Urinary bladder (tissue), 4 donors: ENCODE results near the gene GAREM1. TPM values are rescaled to one million over a fixed set of nuclear protein-coding genes. Genes with fewer than 3 reads are reported as not detected.

Source experiments
- DNase-seq: peaks from one replicate; pipeline ENCODE4 v3.0.0-alpha.2; 2015; ENCODE audit errors: extremely low spot score
- H3K27ac ChIP-seq: one replicate; pipeline ENCODE4 v1.5.1; 2013; ENCODE audit warnings: low read depth, mild to moderate bottlenecking, moderate library complexity
- H3K36me3 ChIP-seq: one replicate; pipeline ENCODE4 v1.6.1; 2013; ENCODE audit warnings: mild to moderate bottlenecking, moderate library complexity; ENCODE audit not compliant: insufficient read depth
- H3K4me1 ChIP-seq: one replicate; pipeline ENCODE4 v1.6.1; 2013; ENCODE audit warnings: mild to moderate bottlenecking, moderate library complexity; ENCODE audit not compliant: insufficient read depth
- H3K4me3 ChIP-seq: one replicate; pipeline ENCODE4 v1.5.1; 2013; ENCODE audit warnings: low read depth, low read length
- WGBS: extraction: QIAGEN DNeasy Blood & Tissue Kit; methylation state at CpG from one replicate; pipeline ENCODE4 v1.1.7; 2013; 5-methylcytosine and 5-hydroxymethylcytosine counted together
- polyA plus RNA-seq: library from polyadenylated mRNA; stranded (reverse); fragments of 200-250 nt; gene quantifications from one replicate; pipeline ENCODE4 v1.2.3, GENCODE V29; 2013
- total RNA-seq: library from RNA; depleted of rRNA; stranded (reverse); fragments of >200 nt; gene quantifications from one replicate; pipeline ENCODE4 v1.2.3, GENCODE V29; 2014
- donor health status: healthy with polysubstance abuse.
- donor health status: healthy.

Gene GAREM1
- total and polyA plus RNA-seq, 2 donors: 3.8 to 15.9 TPM

GRCh38 chr18:32472841-32473240 lies 2.2 kb upstream of the GAREM1 start:
- no peaks in the 10 kb centered on the region for H3K4me1 ChIP-seq

DNA sequence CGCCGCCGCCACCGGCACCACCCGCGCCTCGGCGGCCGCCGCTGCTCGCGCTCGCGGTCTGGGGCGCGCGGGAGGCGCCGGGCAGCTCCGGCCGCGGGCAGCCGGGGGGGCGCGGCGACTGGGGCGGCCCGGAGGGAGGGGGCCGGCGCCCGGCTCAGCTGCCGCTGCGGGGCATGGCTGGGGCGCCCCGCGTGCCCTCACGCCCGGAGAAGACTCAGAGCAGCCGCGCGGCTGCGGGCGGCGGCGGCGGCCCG lies 295 bp downstream of the GAREM1 start:
- Histone ChIP-seq H3K36me3 (no peaks in the 10 kb centered on the region), H3K4me1 (no peaks in the 10 kb centered on the region), H3K4me3 (peak overlapping the region; percentile 94), H3K27ac (peak overlapping the region; percentile 82)
- WGBS: under 1% methylated on average over 46 of the region's 47 CpGs
- no peak for DNase-seq

More at GRCh38 chr18:32472841-32473240, 2.2 kb upstream of the GAREM1 start:
- no peak for DNase-seq
- whole genome bisulfite sequencing: 90% methylated on average over 1 of the region's 1 CpG
- no peak overlapping the region for H3K27ac ChIP-seq
- no peaks in the 10 kb centered on the region for H3K36me3 ChIP-seq
- H3K4me3 ChIP-seq: no peak overlapping the region

DNA sequence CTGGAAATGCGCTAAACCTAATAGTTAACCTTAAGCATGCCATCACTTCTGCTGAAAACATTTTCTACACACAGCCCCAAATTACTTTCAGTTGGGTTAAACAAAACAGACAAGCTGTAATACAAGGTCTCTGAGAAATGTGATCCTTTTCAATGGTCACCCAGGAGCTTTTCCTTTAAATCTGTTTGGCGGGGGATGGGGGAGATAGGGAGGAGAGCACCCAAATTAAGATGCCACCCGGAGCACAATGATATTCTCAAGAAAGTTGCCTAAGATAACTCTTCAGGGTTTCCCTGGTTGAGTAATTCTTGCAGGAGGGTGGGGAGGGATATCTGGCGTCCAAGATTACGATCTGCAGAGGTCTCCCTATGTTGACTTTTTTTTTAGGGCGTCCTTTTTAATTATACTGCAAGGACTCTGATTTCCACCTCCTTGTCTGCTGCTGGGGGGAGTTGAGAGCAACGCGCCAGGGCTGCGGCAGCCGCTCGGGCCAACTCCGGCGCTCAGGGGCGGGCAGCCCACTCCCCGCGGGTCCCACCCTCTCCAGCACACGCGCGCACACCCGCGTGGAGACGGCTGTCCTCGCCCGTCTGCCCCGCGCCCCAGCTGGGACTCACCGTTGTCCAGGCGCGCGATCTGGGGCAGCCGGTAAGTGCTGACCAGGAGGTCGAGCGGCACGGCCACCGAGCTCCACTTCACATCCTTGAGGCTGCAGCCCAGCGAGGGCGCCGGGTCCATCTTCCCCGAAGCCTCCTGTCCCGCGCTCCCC lies 807 bp downstream of the GAREM1 start:
- H3K36me3 ChIP-seq: no peaks in the 10 kb centered on the region
- peak overlapping the region; percentile 94 for H3K4me3 ChIP-seq
- no peak for DNase-seq
- H3K4me1 ChIP-seq: no peaks in the 10 kb centered on the region
- peak overlapping the region; percentile 82 for H3K27ac ChIP-seq
- under 1% methylated on average over 41 of the region's 41 CpGs for WGBS

GRCh38 chr18:32469190-32469651 lies 1.5 kb downstream of the GAREM1 start:
- WGBS: 16% methylated on average over 8 of the region's 8 CpGs
- no peak for DNase-seq

GRCh38 chr18:32468147-32468845 lies 2.4 kb downstream of the GAREM1 start:
- H3K36me3 ChIP-seq: no peaks in the 10 kb centered on the region
- H3K27ac ChIP-seq: no peak overlapping the region
- 47% methylated on average over 3 of the region's 3 CpGs for WGBS
- peak overlapping the region; percentile 26 for H3K4me3 ChIP-seq
- no peak for DNase-seq
- no peaks in the 10 kb centered on the region for H3K4me1 ChIP-seq

More at GRCh38 chr18:32469190-32469651, 1.5 kb downstream of the GAREM1 start:
- Histone ChIP-seq H3K36me3 (no peaks in the 10 kb centered on the region), H3K27ac (no peak overlapping the region), H3K4me1 (no peaks in the 10 kb centered on the region), H3K4me3 (peak overlapping the region; percentile 94)

DNA sequence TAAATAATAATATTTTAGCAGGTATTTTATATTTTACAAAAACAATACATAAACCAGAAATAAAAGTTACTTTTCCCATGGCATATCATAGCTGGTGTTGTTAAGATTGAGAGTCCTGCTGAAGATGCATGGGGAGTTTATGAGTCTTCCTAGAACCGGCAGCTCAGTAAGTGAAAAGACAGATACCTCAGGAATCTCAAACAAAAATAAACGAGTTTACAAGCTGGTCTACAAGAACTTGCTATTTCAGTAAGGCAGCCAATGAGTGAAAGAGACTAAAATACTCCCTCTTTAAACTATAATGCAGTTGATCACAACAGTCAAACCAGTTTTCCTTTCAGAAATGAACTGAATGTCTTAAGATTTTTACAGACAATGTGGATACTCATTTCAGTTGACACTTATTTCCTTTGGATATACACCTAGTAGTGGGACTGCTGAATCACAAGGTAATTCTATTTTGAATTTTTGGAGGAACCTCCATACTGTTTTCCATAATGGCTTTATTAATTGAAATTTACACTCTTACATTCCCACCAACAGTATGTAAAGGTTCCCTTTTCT lies 8.9 kb downstream of the GAREM1 start:
- no peak for DNase-seq
- Histone ChIP-seq H3K4me3 (no peak overlapping the region), H3K4me1 (no peaks in the 10 kb centered on the region), H3K27ac (no peak overlapping the region), H3K36me3 (no peaks in the 10 kb centered on the region)
- 40% methylated on average over 2 of the region's 2 CpGs for WGBS

- Histone ChIP-seq H3K27ac (no peak overlapping the region), H3K4me1 (no peaks in the 10 kb centered on the region), H3K36me3 (no peaks in the 10 kb centered on the region), H3K4me3 (no peak overlapping the region)
- no peak for DNase-seq
- 77% methylated on average over 4 of the region's 4 CpGs for WGBS
These were observed 10.4 kb downstream of the GAREM1 start for GRCh38 chr18:32460171-32460731.

DNA sequence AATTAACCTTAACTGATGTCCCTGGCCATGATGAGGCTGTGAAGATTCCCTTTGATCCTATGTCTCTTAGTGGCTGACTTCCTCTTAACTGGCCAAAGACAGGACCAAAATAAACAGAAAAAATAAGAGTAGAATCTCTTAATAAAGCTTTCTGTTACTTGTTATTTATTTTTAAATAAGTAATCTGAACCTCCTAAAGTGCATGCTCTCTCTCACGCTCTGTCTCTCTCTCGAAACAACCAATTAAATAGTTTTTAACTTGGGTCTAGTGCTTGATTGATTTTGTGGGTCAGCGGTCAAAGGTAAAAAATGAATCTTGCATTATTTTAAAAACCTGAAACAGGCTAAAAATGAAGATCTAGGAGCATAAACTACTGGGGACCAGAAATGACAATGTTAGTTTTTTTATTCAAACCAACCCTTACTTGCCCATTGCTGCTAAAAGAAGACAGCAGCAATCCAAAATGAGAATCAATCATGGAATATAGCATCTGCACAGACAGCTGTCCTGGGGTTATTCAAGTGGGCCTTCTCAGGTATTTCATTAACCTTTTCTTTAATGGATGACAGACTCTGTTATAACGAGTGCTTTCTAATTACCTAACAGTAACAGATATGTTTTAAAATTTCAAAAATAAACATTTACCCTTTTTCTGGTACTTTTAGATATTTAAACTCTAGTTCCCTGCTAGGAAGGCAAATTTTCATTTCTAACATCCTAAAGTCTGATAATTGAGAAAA lies 11.2 kb downstream of the GAREM1 start:
- Histone ChIP-seq H3K4me1 (no peaks in the 10 kb centered on the region), H3K27ac (no peak overlapping the region), H3K4me3 (no peak overlapping the region), H3K36me3 (no peaks in the 10 kb centered on the region)
- WGBS: 95% methylated on average over 4 of the region's 4 CpGs
- no peak for DNase-seq

DNA sequence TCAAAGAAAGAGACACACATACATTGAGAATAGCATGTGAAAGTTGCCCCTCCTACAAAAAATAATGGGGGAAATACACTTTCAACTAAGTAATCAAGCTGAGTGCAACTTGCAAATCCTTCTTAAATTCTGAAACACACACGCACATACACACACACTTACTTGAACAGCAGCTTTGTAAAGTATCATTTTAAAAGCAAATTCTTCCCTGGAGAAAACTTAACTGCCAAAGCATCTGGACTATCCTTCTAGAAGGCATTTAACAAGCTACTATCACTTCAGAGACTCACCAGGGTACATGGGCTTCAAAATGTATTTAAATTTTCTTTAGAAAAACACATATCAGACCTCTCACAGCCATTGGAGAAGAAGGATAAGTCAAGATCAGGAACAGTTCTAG lies 15.3 kb downstream of the GAREM1 start:
- no peak for DNase-seq
- Histone ChIP-seq H3K27ac (no peak overlapping the region), H3K36me3 (no peaks in the 10 kb centered on the region), H3K4me1 (no peaks in the 10 kb centered on the region), H3K4me3 (no peak overlapping the region)
- WGBS: 51% methylated on average over 1 of the region's 1 CpG

- no peaks in the 10 kb centered on the region for H3K36me3 ChIP-seq
- 22% methylated on average over 1 of the region's 1 CpG for WGBS
- no peak overlapping the region for H3K27ac ChIP-seq
- DNase-seq: no peak
- H3K4me1 ChIP-seq: no peaks in the 10 kb centered on the region
- no peak overlapping the region for H3K4me3 ChIP-seq
These were observed 16.1 kb downstream of the GAREM1 start for GRCh38 chr18:32454593-32454992.

- H3K27ac ChIP-seq: no peak overlapping the region
- H3K4me1 ChIP-seq: no peaks in the 10 kb centered on the region
- no peaks in the 10 kb centered on the region for H3K36me3 ChIP-seq
- no peak for DNase-seq
- no peak overlapping the region for H3K4me3 ChIP-seq
These were observed 19.8 kb downstream of the GAREM1 start for GRCh38 chr18:32450874-32451273.

DNA sequence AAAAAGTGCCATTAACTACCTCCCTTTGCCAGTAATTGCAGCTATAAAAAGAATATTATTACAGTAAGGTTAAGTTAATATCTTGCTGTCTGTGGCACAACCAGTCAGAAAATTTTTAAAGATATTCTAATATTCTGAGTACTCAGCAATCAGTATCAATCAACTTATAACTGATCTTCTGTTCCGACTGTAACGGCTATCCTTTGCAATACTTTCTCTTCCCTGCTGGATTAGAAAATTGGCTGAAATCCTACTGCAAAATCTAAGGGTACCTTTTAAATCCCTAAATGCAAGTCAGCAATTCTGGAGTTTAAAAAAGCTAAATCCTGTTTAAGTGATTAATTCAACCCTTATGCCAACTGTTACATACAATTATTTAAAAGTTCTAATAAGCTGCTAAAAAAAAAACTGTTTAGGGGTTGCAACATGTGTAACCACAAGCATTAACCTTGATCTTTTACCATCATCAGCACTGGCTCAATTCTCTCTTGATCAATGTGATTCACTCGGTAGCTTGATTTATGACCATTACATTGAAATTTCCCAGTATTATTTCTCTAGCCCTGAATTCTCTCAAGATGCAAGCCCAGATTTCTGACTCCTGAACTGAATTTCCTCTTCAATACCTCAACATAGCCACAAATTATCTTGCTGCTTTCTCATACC lies 20.5 kb downstream of the GAREM1 start:
- Histone ChIP-seq H3K4me1 (no peaks in the 10 kb centered on the region), H3K27ac (no peak overlapping the region), H3K36me3 (no peaks in the 10 kb centered on the region), H3K4me3 (no peak overlapping the region)
- 72% methylated on average over 3 of the region's 3 CpGs for WGBS
- DNase-seq: no peak

GRCh38 chr18:32446780-32447179 lies 23.9 kb downstream of the GAREM1 start:
- Histone ChIP-seq H3K36me3 (no peaks in the 10 kb centered on the region), H3K4me3 (no peak overlapping the region), H3K4me1 (no peaks in the 10 kb centered on the region), H3K27ac (no peak overlapping the region)
- DNase-seq: no peak
- WGBS: 56% methylated on average over 3 of the region's 3 CpGs
